ENCODE data around the gene CDH13. TPM values are rescaled to one million over a fixed set of nuclear protein-coding genes. Genes with fewer than 3 reads are reported as not detected.

Gene CDH13
- total RNA-seq, 4 donors from 2014 or later = 5.8 to 36.7 (median 20.4) TPM

DNA sequence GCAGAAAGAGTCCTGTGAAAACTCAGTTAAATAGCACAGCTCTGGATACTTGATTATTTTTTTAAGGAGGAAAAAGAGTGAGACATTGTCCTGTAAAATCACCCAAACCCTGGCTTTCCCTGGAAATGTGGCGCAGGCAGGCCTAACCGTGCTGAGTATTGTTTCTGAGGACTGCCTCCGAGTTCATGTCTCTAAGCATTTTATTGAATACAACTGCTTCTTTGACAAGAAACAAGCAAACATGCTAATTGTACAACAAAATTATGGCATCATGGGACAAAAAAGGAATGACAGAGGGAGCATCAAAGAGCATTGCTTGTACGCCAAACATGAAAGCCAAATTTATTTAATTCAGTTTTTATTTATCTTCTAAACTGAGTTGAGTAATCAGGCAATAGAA is 1116.5 kb downstream of the CDH13 start:
- Histone ChIP-seq H3K4me1 (no peaks in the 10 kb centered on the region), H3K27me3 (no peaks in the 10 kb centered on the region), H3K4me3 (no peak overlapping the region), H3K27ac (no peak overlapping the region), H3K9me3 (no peaks in the 10 kb centered on the region), H3K36me3 (no peaks in the 10 kb centered on the region)
- intact Hi-C loops (cut with DNase I; ENCODE audit: low total_unique reads) (no loop called here), in situ Hi-C loops (cut with MboI; ENCODE audit: low sequenced_read_pairs in 4 of 4) (loop anchor here in 1 of 4 donors (25.0 kb wide), 1 partner anchor 106 kb away; no protein-coding TSS in a partner anchor)
- no peak for TF ChIP-seq POLR2A (IDR thresholded peaks at IDR 0.05)
- TF ChIP-seq, protein P1, sequence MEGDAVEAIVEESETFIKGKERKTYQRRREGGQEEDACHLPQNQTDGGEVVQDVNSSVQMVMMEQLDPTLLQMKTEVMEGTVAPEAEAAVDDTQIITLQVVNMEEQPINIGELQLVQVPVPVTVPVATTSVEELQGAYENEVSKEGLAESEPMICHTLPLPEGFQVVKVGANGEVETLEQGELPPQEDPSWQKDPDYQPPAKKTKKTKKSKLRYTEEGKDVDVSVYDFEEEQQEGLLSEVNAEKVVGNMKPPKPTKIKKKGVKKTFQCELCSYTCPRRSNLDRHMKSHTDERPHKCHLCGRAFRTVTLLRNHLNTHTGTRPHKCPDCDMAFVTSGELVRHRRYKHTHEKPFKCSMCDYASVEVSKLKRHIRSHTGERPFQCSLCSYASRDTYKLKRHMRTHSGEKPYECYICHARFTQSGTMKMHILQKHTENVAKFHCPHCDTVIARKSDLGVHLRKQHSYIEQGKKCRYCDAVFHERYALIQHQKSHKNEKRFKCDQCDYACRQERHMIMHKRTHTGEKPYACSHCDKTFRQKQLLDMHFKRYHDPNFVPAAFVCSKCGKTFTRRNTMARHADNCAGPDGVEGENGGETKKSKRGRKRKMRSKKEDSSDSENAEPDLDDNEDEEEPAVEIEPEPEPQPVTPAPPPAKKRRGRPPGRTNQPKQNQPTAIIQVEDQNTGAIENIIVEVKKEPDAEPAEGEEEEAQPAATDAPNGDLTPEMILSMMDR (IDR thresholded peaks at IDR 0.05 in 4 of 5, conservative IDR thresholded peaks at IDR 0.05 in 1 of 5) = no peak
- DNase-seq = no peak
- ATAC-seq = no peak

DNA sequence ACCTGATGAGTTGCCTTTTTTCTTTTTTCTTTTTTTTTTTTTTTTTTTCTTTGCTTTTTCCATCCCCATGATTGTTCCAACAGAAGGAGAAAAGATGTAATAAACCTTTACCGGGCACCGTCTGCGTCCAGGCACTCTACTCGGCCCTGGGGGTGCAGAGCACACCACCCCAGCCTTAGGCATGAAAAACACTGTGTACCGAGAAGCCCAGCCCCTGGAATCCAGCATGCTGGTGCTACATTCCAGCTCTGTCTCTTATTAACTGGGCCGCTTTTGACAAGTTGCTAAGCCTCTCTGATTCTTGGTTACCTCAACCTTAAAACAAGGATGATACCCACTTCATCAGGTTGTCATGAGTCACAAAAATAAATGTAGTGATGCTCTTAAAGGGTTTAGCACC is 1117.0 kb downstream of the CDH13 start:
- H3K27ac ChIP-seq = no peak overlapping the region
- H3K27me3 ChIP-seq = no peaks in the 10 kb centered on the region
- no peaks in the 10 kb centered on the region for H3K36me3 ChIP-seq
- DNase-seq (no peak), ATAC-seq (no peak)
- no peaks in the 10 kb centered on the region for H3K4me1 ChIP-seq
- in situ Hi-C loops (cut with MboI; ENCODE audit: low sequenced_read_pairs in 4 of 4) (loop anchor here in 1 of 4 donors (25.0 kb wide), 1 partner anchor 106 kb away; no protein-coding TSS in a partner anchor), intact Hi-C loops (cut with DNase I; ENCODE audit: low total_unique reads) (no loop called here)
- H3K4me3 ChIP-seq = no peak overlapping the region
- TF ChIP-seq, protein P1 (IDR thresholded peaks at IDR 0.05 in 4 of 5, conservative IDR thresholded peaks at IDR 0.05 in 1 of 5) = no peak
- TF ChIP-seq POLR2A (IDR thresholded peaks at IDR 0.05) = no peak
- no peaks in the 10 kb centered on the region for H3K9me3 ChIP-seq

DNA sequence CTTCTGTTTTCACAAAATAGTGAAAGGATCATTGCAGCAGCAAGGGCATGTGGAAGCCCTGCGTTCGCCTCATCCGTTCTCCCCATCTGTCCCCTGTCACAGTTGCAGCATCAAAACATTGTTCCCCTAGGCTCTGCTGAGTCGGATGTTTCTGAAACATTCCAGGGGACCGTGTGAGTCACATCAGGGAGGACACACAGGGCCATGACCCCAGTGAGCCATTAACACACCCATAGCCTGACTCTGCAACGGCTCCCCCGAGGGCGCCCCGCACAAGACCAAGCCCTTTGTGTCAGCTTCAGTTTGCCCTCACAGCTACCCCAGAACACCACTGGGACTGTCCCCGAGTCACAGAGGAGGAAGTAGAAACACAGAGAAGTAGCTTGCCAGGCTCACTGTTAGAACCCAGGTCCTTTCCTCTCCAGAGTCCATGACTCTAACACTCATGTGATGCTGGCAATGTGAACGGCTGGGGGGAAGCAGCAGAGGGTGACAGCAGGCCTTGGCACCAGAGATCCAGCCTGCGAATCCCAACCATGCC is 1117.7 kb downstream of the CDH13 start:
- ATAC-seq (peak in 1 of 2 donors; percentile 33), DNase-seq (peak; percentile 18 to 21)
- no peaks in the 10 kb centered on the region for H3K27me3 ChIP-seq

DNA sequence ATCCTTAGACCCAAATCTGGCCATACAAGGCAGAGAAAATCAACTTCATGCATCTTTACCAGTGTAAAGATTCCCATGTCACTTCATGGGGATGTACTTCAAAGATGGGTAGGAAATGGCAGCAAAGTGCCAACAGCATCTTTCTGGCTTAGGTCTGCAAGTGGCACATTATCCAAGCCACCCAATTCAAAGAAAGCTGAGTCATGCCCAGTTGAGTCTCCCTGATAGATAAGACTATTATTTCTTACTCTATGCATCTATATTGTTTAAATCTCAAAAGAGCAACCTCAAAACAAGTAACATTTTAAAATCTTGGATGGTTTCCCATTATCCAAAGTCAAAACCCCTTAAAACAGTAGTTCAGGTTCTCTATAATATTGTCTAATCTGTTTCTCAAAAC is 1119.8 kb downstream of the CDH13 start:
- no peaks in the 10 kb centered on the region for H3K9me3 ChIP-seq
- TF ChIP-seq POLR2A (IDR thresholded peaks at IDR 0.05) = no peak
- TF ChIP-seq, protein P1 (IDR thresholded peaks at IDR 0.05 in 4 of 5, conservative IDR thresholded peaks at IDR 0.05 in 1 of 5) = no peak
- no peaks in the 10 kb centered on the region for H3K4me1 ChIP-seq
- H3K36me3 ChIP-seq = no peaks in the 10 kb centered on the region
- no peaks in the 10 kb centered on the region for H3K27me3 ChIP-seq
- intact Hi-C loops (cut with DNase I; ENCODE audit: low total_unique reads) = no loop called here
- no peak overlapping the region for H3K27ac ChIP-seq
- no peak overlapping the region for H3K4me3 ChIP-seq
- in situ Hi-C loops (cut with MboI; ENCODE audit: low sequenced_read_pairs in 4 of 4) = loop anchor here in 1 of 4 donors (25.0 kb wide), 1 partner anchor 109 kb away; no protein-coding TSS in a partner anchor
- ATAC-seq (no peak), DNase-seq (no peak)

More for the DNA sequence above, 1117.7 kb downstream of the CDH13 start:
- intact Hi-C loops (cut with DNase I; ENCODE audit: low total_unique reads) (no loop called here), in situ Hi-C loops (cut with MboI; ENCODE audit: low sequenced_read_pairs in 4 of 4) (loop anchor here in 1 of 4 donors (25.0 kb wide), 1 partner anchor 107 kb away; no protein-coding TSS in a partner anchor)
- no peaks in the 10 kb centered on the region for H3K4me1 ChIP-seq
- no peaks in the 10 kb centered on the region for H3K36me3 ChIP-seq
- H3K27ac ChIP-seq = no peak overlapping the region
- no peak overlapping the region for H3K4me3 ChIP-seq
- no peak for TF ChIP-seq POLR2A (IDR thresholded peaks at IDR 0.05)
- TF ChIP-seq, protein P1 (IDR thresholded peaks at IDR 0.05 in 4 of 5, conservative IDR thresholded peaks at IDR 0.05 in 1 of 5) = no peak
- no peaks in the 10 kb centered on the region for H3K9me3 ChIP-seq
